ENCODE measurements around the gene ITGA6.

GRCh38 chr2:172434821-172435605 lies 7.6 kb downstream of the ITGA6 start:
- no peak for TF ChIP-seq CTCF (IDR thresholded peaks at IDR 0.05; ENCODE audit: insufficient read depth, low read depth, low read length)
- no peak for TF ChIP-seq EZH2 (IDR thresholded peaks at IDR 0.05; ENCODE audit: insufficient read depth, low read length)

Data from astrocyte (in vitro differentiated cells and primary cell).